Neural cell (in vitro differentiated cells): ENCODE measurements around the gene DMTF1. TPM values are rescaled to one million over a fixed set of nuclear protein-coding genes. Genes with fewer than 3 reads are reported as not detected.

ENCODE experiments used
- H2AFZ ChIP-seq: fragments of 200-600, 300-800 bp; sonication (generic), shearing (Covaris generic); 2 replicates; pipeline ENCODE4 v1.6.0; 2014; ENCODE audit warnings: low read depth, mild to moderate bottlenecking, antibody characterized with exemption, low read length, moderate library complexity
- H3F3A ChIP-seq: fragments of 200-600 bp; shearing (Covaris generic); 2 replicates; pipeline ENCODE4 v1.6.1; 2016; ENCODE audit warnings: mild to moderate bottlenecking, moderate library complexity, mixed read lengths, antibody characterized with exemption, low read length; ENCODE audit not compliant: insufficient read depth, poor library complexity, severe bottlenecking
- H3K27ac ChIP-seq: fragments of 200-600, 300-800 bp; sonication (generic), shearing (Covaris generic); 2 replicates; pipeline ENCODE4 v1.5.1; 2014; ENCODE audit warnings: mild to moderate bottlenecking, low read length, moderate library complexity
- H3K27me3 ChIP-seq: fragments of 300-800, 200-600 bp; sonication (generic), shearing (Covaris generic); 2 replicates; pipeline ENCODE4 v1.6.0; 2014; ENCODE audit warnings: mild to moderate bottlenecking, low read depth, low read length, moderate library complexity; ENCODE audit not compliant: insufficient read depth
- H3K36me3 ChIP-seq: fragments of 300-800, 200-600 bp; sonication (generic), shearing (Covaris generic); 2 replicates; pipeline ENCODE4 v1.5.1; 2014; ENCODE audit warnings: mild to moderate bottlenecking, antibody characterized with exemption, low read length, moderate library complexity; ENCODE audit not compliant: insufficient read depth
- H3K4me2 ChIP-seq: fragments of 300-800, 200-600 bp; sonication (generic), shearing (Covaris generic); 2 replicates; pipeline ENCODE4 v1.6.0; 2014; ENCODE audit warnings: mild to moderate bottlenecking, low read length
- H3K4me3 ChIP-seq: fragments of 300-800, 200-600 bp; sonication (generic), shearing (Covaris generic); 2 replicates; pipeline ENCODE4 v1.5.1; 2014; ENCODE audit warnings: mild to moderate bottlenecking, low read length, moderate library complexity
- H3K79me2 ChIP-seq: fragments of 200-600 bp; shearing (Covaris generic); replicated peaks from 2 replicates; pipeline ENCODE4 v1.6.0; 2014; ENCODE audit warnings: mild to moderate bottlenecking, low read length, moderate library complexity; ENCODE audit not compliant: insufficient read depth
- H3K9ac ChIP-seq: fragments of 300-800, 200-600 bp; sonication (generic), shearing (Covaris generic); 2 replicates; pipeline ENCODE4 v1.6.1; 2016; ENCODE audit warnings: mild to moderate bottlenecking, low read length, mixed read lengths
- H3K9me2 ChIP-seq: fragments of 200-600 bp; shearing (Covaris generic); 2 replicates; pipeline ENCODE4 v1.6.1; 2016; ENCODE audit warnings: mild to moderate bottlenecking, low read length, mixed read lengths; ENCODE audit not compliant: insufficient read depth
- H3K9me3 ChIP-seq: fragments of 200-600, 300-800 bp; sonication (generic), shearing (Covaris generic); 2 replicates; pipeline ENCODE4 v1.6.1; 2016; ENCODE audit warnings: mild to moderate bottlenecking, mixed run types, low read length, moderate library complexity, mixed read lengths
- H4K20me1 ChIP-seq: fragments of 200-600 bp; shearing (Covaris generic); 2 replicates; pipeline ENCODE4 v1.6.1; 2016; ENCODE audit warnings: mild to moderate bottlenecking, mixed run types; ENCODE audit not compliant: insufficient read depth
- EP300 ChIP-seq: fragments of 450-650 bp; conservative IDR thresholded peaks from 2 replicates; pipeline ENCODE4 v1.6.1; 2014; ENCODE audit warnings: antibody characterized with exemption, mild to moderate bottlenecking, moderate library complexity; ENCODE audit not compliant: poor library complexity, severe bottlenecking
- EZH2 ChIP-seq: fragments of 200-600, 300-800 bp; shearing (Covaris generic), sonication (generic); IDR thresholded peaks from 2 replicates; pipeline ENCODE4 v1.6.1; 2014; ENCODE audit warnings: antibody characterized with exemption, low read length, borderline replicate concordance, mild to moderate bottlenecking; ENCODE audit not compliant: insufficient read depth, poor library complexity, severe bottlenecking
- MXI1 ChIP-seq: fragments of 450-650 bp; conservative IDR thresholded peaks from 2 replicates; pipeline ENCODE4 v1.6.1; 2014; ENCODE audit warnings: antibody characterized with exemption, mild to moderate bottlenecking; ENCODE audit not compliant: poor library complexity, severe bottlenecking
- POLR2AphosphoS5 ChIP-seq: IDR thresholded peaks from 2 replicates; pipeline ENCODE4 v1.6.1; 2012
- RAD21 ChIP-seq: fragments of 450-650 bp; conservative IDR thresholded peaks from 2 replicates; pipeline ENCODE4 v1.6.1; 2014; ENCODE audit warnings: antibody characterized with exemption, mild to moderate bottlenecking, moderate library complexity
- SMC3 ChIP-seq: fragments of 450-650 bp; conservative IDR thresholded peaks from 2 replicates; pipeline ENCODE4 v1.6.1; 2014; ENCODE audit warnings: antibody characterized with exemption, mild to moderate bottlenecking, moderate library complexity; ENCODE audit not compliant: poor library complexity
- TAF1 ChIP-seq: IDR thresholded peaks from 2 replicates; pipeline ENCODE4 v1.6.1; 2012; ENCODE audit warnings: low read depth
- polyA plus RNA-seq: library from polyadenylated mRNA; depleted of rRNA; stranded (reverse); fragments of >200 nt; gene quantifications from 2 replicates; pipeline ENCODE4 v1.2.3, GENCODE V29; 2014
- TF ChIP-seq, protein P1 (sequence below): fragments of 450-650 bp; IDR thresholded peaks from 2 replicates; pipeline ENCODE4 v1.5.1; 2014; ENCODE audit warnings: antibody characterized with exemption, mild to moderate bottlenecking, moderate library complexity; ENCODE audit not compliant: poor library complexity, severe bottlenecking
- TF ChIP-seq, protein P2 (sequence below): IDR thresholded peaks from 2 replicates; pipeline ENCODE4 v1.6.1; 2012; ENCODE audit warnings: borderline replicate concordance

The DMTF1 gene
- polyA plus RNA-seq, 1 donor from 2014 or later = 314 TPM

DNA sequence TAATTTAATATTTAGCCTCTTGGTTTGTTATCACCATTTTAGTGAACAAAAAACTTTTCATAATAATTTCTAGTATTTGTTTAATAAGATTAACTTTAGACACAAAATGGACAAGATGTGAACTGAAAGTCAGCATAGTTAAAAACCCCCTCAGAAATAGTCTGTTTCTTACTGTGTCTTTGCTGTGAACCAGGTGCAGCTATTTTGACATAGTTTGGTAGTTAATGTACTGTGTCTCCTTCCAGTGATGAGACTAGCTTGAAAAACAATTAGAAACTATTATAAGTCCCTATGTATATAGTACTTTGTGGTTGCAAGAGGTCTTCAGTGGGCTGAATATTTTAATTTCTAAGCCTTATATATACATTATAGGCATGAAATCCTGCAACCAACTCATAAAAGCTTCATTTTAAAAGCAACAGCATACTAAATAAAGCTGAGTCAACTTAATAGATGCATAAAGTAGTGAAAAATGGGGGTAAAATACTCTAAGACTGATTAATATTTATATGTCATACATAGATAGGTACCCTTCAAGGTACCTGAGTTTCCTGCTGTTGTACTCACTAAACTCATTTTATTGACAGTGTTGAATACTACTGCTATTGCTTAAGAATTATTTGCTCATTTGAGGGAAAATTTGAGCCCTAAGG lies 19.2 kb downstream of the DMTF1 start:
- Histone ChIP-seq H3K36me3 (peaks cover 31% of the 10 kb centered on the region), H3K4me2 (no peak overlapping the region), H3K9me3 (no peaks in the 10 kb centered on the region), H3K9me2 (no peaks in the 10 kb centered on the region), H3K27ac (no peak overlapping the region), H3F3A (no peaks in the 10 kb centered on the region), H3K9ac (no peak overlapping the region), H2AFZ (no peak overlapping the region), H4K20me1 (no peaks in the 10 kb centered on the region), H3K4me3 (no peak overlapping the region), H3K27me3 (no peaks in the 10 kb centered on the region), H3K79me2 (no peaks in the 10 kb centered on the region)
- no peak for TF ChIP-seq SMC3
- TF ChIP-seq TAF1 = no peak
- TF ChIP-seq MXI1 = no peak
- TF ChIP-seq, protein P1, sequence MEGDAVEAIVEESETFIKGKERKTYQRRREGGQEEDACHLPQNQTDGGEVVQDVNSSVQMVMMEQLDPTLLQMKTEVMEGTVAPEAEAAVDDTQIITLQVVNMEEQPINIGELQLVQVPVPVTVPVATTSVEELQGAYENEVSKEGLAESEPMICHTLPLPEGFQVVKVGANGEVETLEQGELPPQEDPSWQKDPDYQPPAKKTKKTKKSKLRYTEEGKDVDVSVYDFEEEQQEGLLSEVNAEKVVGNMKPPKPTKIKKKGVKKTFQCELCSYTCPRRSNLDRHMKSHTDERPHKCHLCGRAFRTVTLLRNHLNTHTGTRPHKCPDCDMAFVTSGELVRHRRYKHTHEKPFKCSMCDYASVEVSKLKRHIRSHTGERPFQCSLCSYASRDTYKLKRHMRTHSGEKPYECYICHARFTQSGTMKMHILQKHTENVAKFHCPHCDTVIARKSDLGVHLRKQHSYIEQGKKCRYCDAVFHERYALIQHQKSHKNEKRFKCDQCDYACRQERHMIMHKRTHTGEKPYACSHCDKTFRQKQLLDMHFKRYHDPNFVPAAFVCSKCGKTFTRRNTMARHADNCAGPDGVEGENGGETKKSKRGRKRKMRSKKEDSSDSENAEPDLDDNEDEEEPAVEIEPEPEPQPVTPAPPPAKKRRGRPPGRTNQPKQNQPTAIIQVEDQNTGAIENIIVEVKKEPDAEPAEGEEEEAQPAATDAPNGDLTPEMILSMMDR = no peak
- TF ChIP-seq EP300 = no peak
- TF ChIP-seq EZH2 = no peak
- TF ChIP-seq, protein P2, sequence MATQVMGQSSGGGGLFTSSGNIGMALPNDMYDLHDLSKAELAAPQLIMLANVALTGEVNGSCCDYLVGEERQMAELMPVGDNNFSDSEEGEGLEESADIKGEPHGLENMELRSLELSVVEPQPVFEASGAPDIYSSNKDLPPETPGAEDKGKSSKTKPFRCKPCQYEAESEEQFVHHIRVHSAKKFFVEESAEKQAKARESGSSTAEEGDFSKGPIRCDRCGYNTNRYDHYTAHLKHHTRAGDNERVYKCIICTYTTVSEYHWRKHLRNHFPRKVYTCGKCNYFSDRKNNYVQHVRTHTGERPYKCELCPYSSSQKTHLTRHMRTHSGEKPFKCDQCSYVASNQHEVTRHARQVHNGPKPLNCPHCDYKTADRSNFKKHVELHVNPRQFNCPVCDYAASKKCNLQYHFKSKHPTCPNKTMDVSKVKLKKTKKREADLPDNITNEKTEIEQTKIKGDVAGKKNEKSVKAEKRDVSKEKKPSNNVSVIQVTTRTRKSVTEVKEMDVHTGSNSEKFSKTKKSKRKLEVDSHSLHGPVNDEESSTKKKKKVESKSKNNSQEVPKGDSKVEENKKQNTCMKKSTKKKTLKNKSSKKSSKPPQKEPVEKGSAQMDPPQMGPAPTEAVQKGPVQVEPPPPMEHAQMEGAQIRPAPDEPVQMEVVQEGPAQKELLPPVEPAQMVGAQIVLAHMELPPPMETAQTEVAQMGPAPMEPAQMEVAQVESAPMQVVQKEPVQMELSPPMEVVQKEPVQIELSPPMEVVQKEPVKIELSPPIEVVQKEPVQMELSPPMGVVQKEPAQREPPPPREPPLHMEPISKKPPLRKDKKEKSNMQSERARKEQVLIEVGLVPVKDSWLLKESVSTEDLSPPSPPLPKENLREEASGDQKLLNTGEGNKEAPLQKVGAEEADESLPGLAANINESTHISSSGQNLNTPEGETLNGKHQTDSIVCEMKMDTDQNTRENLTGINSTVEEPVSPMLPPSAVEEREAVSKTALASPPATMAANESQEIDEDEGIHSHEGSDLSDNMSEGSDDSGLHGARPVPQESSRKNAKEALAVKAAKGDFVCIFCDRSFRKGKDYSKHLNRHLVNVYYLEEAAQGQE = no peak
- TF ChIP-seq RAD21 = no peak
- no peak for TF ChIP-seq POLR2AphosphoS5

DNA sequence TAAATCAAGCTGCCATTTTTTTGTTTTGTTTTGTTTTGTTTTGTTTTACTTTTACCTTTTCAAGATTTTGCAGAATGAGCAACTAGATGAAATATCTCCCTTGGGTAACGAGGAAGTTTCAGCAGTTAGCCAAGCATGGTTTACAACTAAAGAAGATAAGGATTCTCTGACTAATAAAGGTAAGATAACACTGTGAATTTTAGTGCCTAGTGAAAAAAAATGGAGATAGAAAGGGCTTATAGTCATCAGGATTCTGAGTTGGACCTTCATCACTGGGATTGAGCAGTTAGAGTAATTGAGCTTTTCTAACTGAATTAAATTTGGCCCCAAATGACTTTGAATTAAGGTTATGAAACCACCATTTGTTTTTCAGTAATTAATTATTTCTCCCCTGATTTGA lies 21.2 kb downstream of the DMTF1 start:
- H3F3A ChIP-seq = no peaks in the 10 kb centered on the region
- TF ChIP-seq MXI1 = no peak
- no peak for TF ChIP-seq SMC3
- H3K79me2 ChIP-seq = peaks cover 2% of the 10 kb centered on the region
- H2AFZ ChIP-seq = no peak overlapping the region
- H3K4me3 ChIP-seq = no peak overlapping the region
- no peaks in the 10 kb centered on the region for H4K20me1 ChIP-seq
- no peak overlapping the region for H3K4me2 ChIP-seq
- no peaks in the 10 kb centered on the region for H3K9me2 ChIP-seq
- H3K9ac ChIP-seq = no peak overlapping the region
- no peak overlapping the region for H3K27ac ChIP-seq
- H3K27me3 ChIP-seq = no peaks in the 10 kb centered on the region
- no peaks in the 10 kb centered on the region for H3K9me3 ChIP-seq
- H3K36me3 ChIP-seq = peaks cover 30% of the 10 kb centered on the region
